ENCODE measurements around the gene FRRS1. TPM values are rescaled to one million over a fixed set of nuclear protein-coding genes. Genes with fewer than 3 reads are reported as not detected.
"Not testable (repeated sequence)": the region's sequence is repeated elsewhere in the genome, so short reads cannot be mapped to it uniquely, and the experiment has no call there.

The FRRS1 gene
- polyA plus RNA-seq, 2 of the 4 experiments (the other 2 are of a cell fraction), result 2.4 to 4.9 TPM

- 0 out of 6 replicates have a peak overlapping the region, but pooled peaks of 1 of the 2 experiments have one; percentile 27 for H3K27ac ChIP-seq
- whole genome bisulfite sequencing (ENCODE audit: missing lambda C conversion rate), result 80% methylated on average over 8 of the region's 8 CpGs
- DNase-seq (ENCODE audit: low read depth in 1 of 2, low spot score in 1 of 2); POLR2A ChIA-PET; FAIRE-seq; CTCF ChIA-PET; H3K4me3 ChIP-seq; H3K9me3 ChIP-seq; ATAC-seq: not testable (repeated sequence)
- H3K4me2 ChIP-seq, result peak overlapping the region; percentile 33; the same call in 2 of the 3 replicates
- H3K4me1 ChIP-seq, result peaks cover 45% of the 10 kb centered on the region
Measured at GRCh38 chr1:99758686-99759517, 7.5 kb downstream of the FRRS1 start.

- Histone ChIP-seq H3K4me3 (no peak overlapping the region), H3K9me3 (no peaks in the 10 kb centered on the region), H3K27ac (peak overlapping the region; percentile 25 to 33; a peak in 2 of 6 replicates), H3K4me2 (peak overlapping the region; percentile 57), H3K4me1 (peaks cover 45% of the 10 kb centered on the region)
- ChIA-PET CTCF (interaction anchor here (0.6 kb wide), 1 partner anchor 19 kb away, joined by 3 read pairs; no protein-coding TSS in a partner anchor), POLR2A (no interaction called here)
- no peak for FAIRE-seq
- no peak for DNase-seq (ENCODE audit: low read depth in 1 of 2, low spot score in 1 of 2)
- TF ChIP-seq GATA3 (IDR thresholded peaks at IDR 0.05; ENCODE audit: borderline replicate concordance), result no peak
- TF ChIP-seq HES2 (IDR thresholded peaks at IDR 0.05), result no peak
- no peak for TF ChIP-seq USF2 (IDR thresholded peaks at IDR 0.05)
- TF ChIP-seq EP300 (IDR thresholded peaks at IDR 0.05), result no peak
- TF ChIP-seq SMC3 (IDR thresholded peaks at IDR 0.05), result no peak
- no peak for TF ChIP-seq HEYL (CRISPR knock-in tag; IDR thresholded peaks at IDR 0.05)
- no peak for TF ChIP-seq JUNB (IDR thresholded peaks at IDR 0.05)
- TF ChIP-seq E2F6 (IDR thresholded peaks at IDR 0.05; ENCODE audit: borderline replicate concordance, low read depth), result no peak
- no peak for TF ChIP-seq TFCP2L1 (CRISPR knock-in tag; IDR thresholded peaks at IDR 0.05)
- no peak for TF ChIP-seq CBX2 (IDR thresholded peaks at IDR 0.05; ENCODE audit: borderline replicate concordance, low read depth)
- no peak for TF ChIP-seq RAD21 (conservative IDR thresholded peaks at IDR 0.05 in 1 of 2, IDR thresholded peaks at IDR 0.05 in 1 of 2)
- TF ChIP-seq ATOH8 (CRISPR knock-in tag; IDR thresholded peaks at IDR 0.05; ENCODE audit: low read depth), result no peak
- WGBS (ENCODE audit: missing lambda C conversion rate), result 0% methylated on average over 1 of the region's 1 CpG
- no peak for ATAC-seq
Measured at GRCh38 chr1:99758073-99758511, 8.3 kb downstream of the FRRS1 start.

GRCh38 chr1:99756598-99756997 is 9.8 kb downstream of the FRRS1 start:
- ChIA-PET POLR2A (no interaction called here), CTCF (no interaction called here)
- FAIRE-seq (no peak), ATAC-seq (no peak), DNase-seq (ENCODE audit: low read depth in 1 of 2, low spot score in 1 of 2) (peak in 1 of 2 experiments; percentile 2)
- WGBS (ENCODE audit: missing lambda C conversion rate), result 20% methylated on average over 3 of the region's 3 CpGs
- Histone ChIP-seq H3K4me2 (peak overlapping the region; percentile 57), H3K27ac (no peak overlapping the region), H3K9me3 (no peaks in the 10 kb centered on the region), H3K4me1 (peaks cover 45% of the 10 kb centered on the region), H3K4me3 (no peak overlapping the region)
- TF ChIP-seq FOSL2 (IDR thresholded peaks at IDR 0.05) (peak; percentile 35; the same call in 1 of the 2 replicates), FOSL2 (CRISPR knock-in tag; IDR thresholded peaks at IDR 0.05) (no peak; the same call in 1 of the 2 replicates), TP53 (CRISPR knock-in tag; IDR thresholded peaks at IDR 0.05) (no peak), POLR2AphosphoS2 (conservative IDR thresholded peaks at IDR 0.05; ENCODE audit: low read length) (no peak), CEBPB (IDR thresholded peaks at IDR 0.05) (peak; percentile 19 to 48; a peak in 1 of 4 replicates), JUNB (IDR thresholded peaks at IDR 0.05) (peak; percentile 52; the same call in 1 of the 2 replicates)

Data from A549 (cell line).